ENCODE results near the gene SLC9C2.
A peak's percentile ranks its signal among the peaks of the same experiment; 100 is the strongest.
"Not testable (repeated sequence)": the region's sequence is repeated elsewhere in the genome, so short reads cannot be mapped to it uniquely, and the experiment has no call there.

The SLC9C2 gene
- total RNA-seq: 0 to 0.21 (median 0) reads per million in 9 experiments

- Mint-ChIP-seq H3K27ac (no peak within 1 kb of the TSS), H3K9me3 (no peaks in the 10 kb centered on the region), H3K4me1 (ENCODE audit: low read depth in 2 of 2) (peaks cover 4 to 7% of the 10 kb centered on the region in 2 donors), H3K36me3 (ENCODE audit: insufficient read depth) (no peaks in the 10 kb centered on the region), H3K4me3 (no peak within 1 kb of the TSS), H3K27me3 (peaks cover 0 to 12% of the 10 kb centered on the region in 2 donors)
- no peak for DNase-seq
- no peak for ATAC-seq (replicated peaks)
Observed at GRCh38 chr1:173603056-173603591, at the start of gene SLC9C2. SLC9C2 (minus strand) TSS chr1:173603072; CDS start chr1:173601776, 1,296 bp downstream.

DNA sequence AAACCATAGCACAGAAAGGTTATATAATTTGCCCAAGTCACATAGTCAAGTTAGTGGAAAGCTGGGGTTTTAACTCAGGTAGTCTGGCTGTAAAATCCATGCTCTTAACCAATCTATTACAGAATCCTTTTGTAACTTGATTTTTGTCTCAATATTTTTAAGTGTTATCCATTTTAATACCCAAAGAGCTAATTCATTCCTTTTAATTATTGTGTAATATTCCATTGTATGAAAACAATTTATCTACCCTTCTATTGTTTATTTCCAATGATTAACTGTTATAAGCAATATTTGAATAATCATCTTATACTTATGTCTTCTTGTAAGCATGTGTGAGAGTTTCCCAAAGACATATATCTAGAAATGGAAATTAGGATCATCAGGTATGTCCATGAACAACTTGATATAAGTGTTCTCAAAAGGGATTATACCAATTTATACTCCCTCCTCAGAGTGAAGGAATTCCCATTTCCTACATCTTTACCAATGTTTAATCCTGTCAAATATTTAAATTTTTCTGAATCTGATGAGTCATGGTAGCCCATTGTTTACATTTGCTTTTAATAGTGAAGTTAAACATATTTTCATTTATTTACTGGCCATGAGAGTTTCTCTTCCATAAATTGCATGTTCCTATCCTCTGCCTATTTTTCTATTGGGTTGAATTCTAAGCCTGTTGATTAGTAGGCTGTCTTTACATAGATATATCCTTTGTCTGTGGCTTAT, 46.2 kb upstream of the SLC9C2 start:
- DNase-seq: no peak
- Mint-ChIP-seq H3K36me3 (ENCODE audit: insufficient read depth) (no peaks in the 10 kb centered on the region), H3K4me1 (ENCODE audit: low read depth in 2 of 2) (no peaks in the 10 kb centered on the region), H3K27ac (no peak overlapping the region), H3K9me3 (no peaks in the 10 kb centered on the region), H3K27me3 (peaks cover 10 to 13% of the 10 kb centered on the region in 2 donors), H3K4me3 (no peak overlapping the region)
- ATAC-seq (replicated peaks): no peak

DNA sequence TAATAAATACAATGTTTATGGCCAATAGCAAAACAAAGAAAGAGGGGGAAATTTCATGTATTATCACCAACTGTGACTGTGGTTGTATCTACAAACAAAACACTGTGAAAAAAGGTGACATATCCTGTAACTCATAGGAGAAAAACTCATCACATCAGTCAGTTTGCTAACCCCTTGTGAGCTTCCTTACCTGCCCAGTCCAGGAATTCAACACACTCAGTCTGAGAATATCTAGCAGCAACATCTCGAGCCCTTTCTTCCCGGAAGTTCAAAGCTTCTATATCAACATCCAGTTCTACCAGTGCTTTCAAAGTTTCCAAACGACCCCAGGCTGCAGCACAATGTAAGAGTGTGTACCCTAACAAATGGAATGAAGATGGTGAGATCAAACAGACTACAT, 43.8 kb upstream of the SLC9C2 start:
- Mint-ChIP-seq H3K27ac (no peak overlapping the region), H3K9me3 (no peaks in the 10 kb centered on the region), H3K36me3 (ENCODE audit: insufficient read depth) (no peaks in the 10 kb centered on the region), H3K27me3 (peaks cover 0 to 5% of the 10 kb centered on the region in 2 donors), H3K4me3 (no peak overlapping the region), H3K4me1 (ENCODE audit: low read depth in 2 of 2) (no peaks in the 10 kb centered on the region)
- DNase-seq (no peak), ATAC-seq (replicated peaks) (no peak)

DNA sequence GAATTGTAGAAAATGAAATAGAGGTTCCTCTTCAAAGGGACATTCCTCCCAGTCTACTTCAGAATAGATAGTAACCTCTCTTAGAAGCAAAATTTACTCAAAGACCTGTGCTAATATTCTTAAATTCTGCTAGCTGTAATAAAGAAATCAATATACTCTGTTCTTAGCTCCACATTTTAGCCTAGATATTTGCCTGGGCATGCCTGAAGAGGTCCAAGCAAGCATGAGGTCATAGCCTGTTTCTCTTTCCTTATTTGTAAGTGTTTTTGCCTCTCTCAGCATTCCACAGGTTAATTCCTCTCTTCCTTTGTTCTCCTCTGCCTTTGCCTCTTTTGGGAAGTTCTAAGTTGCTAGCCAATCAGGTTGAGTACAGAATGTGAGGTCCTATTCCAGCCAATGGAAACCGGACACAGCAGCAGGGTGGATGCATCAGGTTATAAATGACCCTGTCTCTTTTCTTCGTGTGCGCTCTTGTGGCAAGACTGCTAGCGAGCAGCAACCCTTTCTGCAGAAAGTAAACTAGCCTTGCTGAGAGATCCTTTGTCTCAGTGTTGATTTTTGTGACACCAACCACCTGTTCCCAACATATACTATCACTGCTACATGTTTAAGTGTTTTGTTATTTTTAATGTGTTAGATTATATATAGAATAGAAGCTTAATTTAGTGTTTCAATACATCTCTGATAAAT, 39.7 kb upstream of the SLC9C2 start:
- not testable (repeated sequence) for H3K36me3 Mint-ChIP-seq (ENCODE audit: insufficient read depth); DNase-seq; H3K27me3 Mint-ChIP-seq; H3K4me1 Mint-ChIP-seq (ENCODE audit: low read depth in 2 of 2); H3K9me3 Mint-ChIP-seq; H3K4me3 Mint-ChIP-seq; H3K27ac Mint-ChIP-seq; ATAC-seq (replicated peaks)

GRCh38 chr1:173639102-173639501, 36.2 kb upstream of the SLC9C2 start:
- no peak overlapping the region for H3K4me3 Mint-ChIP-seq
- peaks cover 0 to 8% of the 10 kb centered on the region in 2 donors for H3K27me3 Mint-ChIP-seq
- ATAC-seq (replicated peaks): no peak
- H3K36me3 Mint-ChIP-seq (ENCODE audit: insufficient read depth): no peaks in the 10 kb centered on the region
- no peak overlapping the region for H3K27ac Mint-ChIP-seq
- H3K4me1 Mint-ChIP-seq (ENCODE audit: low read depth in 2 of 2): no peaks in the 10 kb centered on the region
- H3K9me3 Mint-ChIP-seq: peaks cover 0 to 8% of the 10 kb centered on the region in 2 donors
- no peak for DNase-seq

GRCh38 chr1:173638043-173639021, 35.5 kb upstream of the SLC9C2 start:
- Mint-ChIP-seq H3K9me3 (peaks cover 0 to 8% of the 10 kb centered on the region in 2 donors), H3K36me3 (ENCODE audit: insufficient read depth) (no peaks in the 10 kb centered on the region), H3K27me3 (peaks cover 0 to 8% of the 10 kb centered on the region in 2 donors), H3K4me1 (ENCODE audit: low read depth in 2 of 2) (no peaks in the 10 kb centered on the region), H3K27ac (no peak overlapping the region), H3K4me3 (no peak overlapping the region)
- DNase-seq (no peak), ATAC-seq (replicated peaks) (no peak)

- not testable (repeated sequence) for H3K27me3 Mint-ChIP-seq; H3K27ac Mint-ChIP-seq; H3K4me3 Mint-ChIP-seq; H3K4me1 Mint-ChIP-seq (ENCODE audit: low read depth in 2 of 2); H3K9me3 Mint-ChIP-seq; DNase-seq; H3K36me3 Mint-ChIP-seq (ENCODE audit: insufficient read depth); ATAC-seq (replicated peaks)
Observed at GRCh38 chr1:173637236-173638042, 34.6 kb upstream of the SLC9C2 start.

- peaks cover 0 to 8% of the 10 kb centered on the region in 2 donors for H3K27me3 Mint-ChIP-seq
- no peaks in the 10 kb centered on the region for H3K36me3 Mint-ChIP-seq (ENCODE audit: insufficient read depth)
- H3K4me1 Mint-ChIP-seq (ENCODE audit: low read depth in 2 of 2): no peaks in the 10 kb centered on the region
- DNase-seq (no peak), ATAC-seq (replicated peaks) (no peak)
- no peak within 1 kb of the TSS for H3K4me3 Mint-ChIP-seq
- H3K9me3 Mint-ChIP-seq: peaks cover 0 to 8% of the 10 kb centered on the region in 2 donors
- no peak within 1 kb of the TSS for H3K27ac Mint-ChIP-seq
Observed at GRCh38 chr1:173635116-173635515, 32.2 kb upstream of the SLC9C2 start, which contains the start of gene TEX50. TEX50 (plus strand) TSS chr1:173635338; CDS start chr1:173635522, 184 bp downstream.

- Mint-ChIP-seq H3K36me3 (ENCODE audit: insufficient read depth) (no peaks in the 10 kb centered on the region), H3K4me3 (no peak overlapping the region), H3K27ac (no peak overlapping the region), H3K4me1 (ENCODE audit: low read depth in 2 of 2) (no peaks in the 10 kb centered on the region), H3K9me3 (no peaks in the 10 kb centered on the region), H3K27me3 (no peaks in the 10 kb centered on the region)
- ATAC-seq (replicated peaks): no peak
- no peak for DNase-seq
Observed at GRCh38 chr1:173628888-173629287, 26.0 kb upstream of the SLC9C2 start.

DNA sequence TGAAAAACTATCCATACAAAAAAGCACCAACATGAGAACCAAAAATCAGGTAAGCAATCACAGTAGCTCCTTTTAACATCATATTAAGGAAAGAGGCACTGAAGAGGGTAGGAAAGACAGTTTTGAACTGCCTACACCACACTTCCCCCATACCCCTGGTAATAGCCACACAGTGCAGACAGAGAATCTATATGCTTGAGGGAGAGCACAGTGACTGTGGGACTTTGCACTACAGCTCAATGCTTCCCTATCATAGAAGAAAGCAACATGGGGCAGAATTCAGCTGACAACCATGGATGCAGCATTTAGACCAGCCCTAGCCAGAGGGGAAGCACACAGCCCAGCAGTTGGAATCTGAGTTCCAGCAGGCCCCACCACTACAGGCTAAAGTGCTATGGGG, 24.4 kb upstream of the SLC9C2 start:
- no peaks in the 10 kb centered on the region for H3K9me3 Mint-ChIP-seq
- H3K27me3 Mint-ChIP-seq: no peaks in the 10 kb centered on the region
- H3K4me1 Mint-ChIP-seq (ENCODE audit: low read depth in 2 of 2): no peaks in the 10 kb centered on the region
- no peak overlapping the region for H3K4me3 Mint-ChIP-seq
- no peaks in the 10 kb centered on the region for H3K36me3 Mint-ChIP-seq (ENCODE audit: insufficient read depth)
- no peak overlapping the region for H3K27ac Mint-ChIP-seq
- ATAC-seq (replicated peaks) (no peak), DNase-seq (no peak)

GRCh38 chr1:173616859-173617258, 14.0 kb upstream of the SLC9C2 start:
- Mint-ChIP-seq H3K36me3 (ENCODE audit: insufficient read depth) (no peaks in the 10 kb centered on the region), H3K4me1 (ENCODE audit: low read depth in 2 of 2) (peaks cover 6% of the 10 kb centered on the region in 2 donors), H3K27ac (peak overlapping the region in 1 of 2 donors; percentile 52), H3K4me3 (peak overlapping the region; percentile 23 to 35), H3K27me3 (peaks cover 17 to 42% of the 10 kb centered on the region in 2 donors), H3K9me3 (peaks cover 12 to 18% of the 10 kb centered on the region in 2 donors)
- DNase-seq: no peak
- ATAC-seq (replicated peaks): peak; percentile 79

GRCh38 chr1:173613086-173613485, 10.2 kb upstream of the SLC9C2 start:
- H3K4me3 Mint-ChIP-seq; ATAC-seq (replicated peaks); DNase-seq; H3K9me3 Mint-ChIP-seq; H3K4me1 Mint-ChIP-seq (ENCODE audit: low read depth in 2 of 2); H3K27ac Mint-ChIP-seq; H3K36me3 Mint-ChIP-seq (ENCODE audit: insufficient read depth): not testable (repeated sequence)
- H3K27me3 Mint-ChIP-seq: peaks cover 0 to 12% of the 10 kb centered on the region in 2 donors

Data from effector memory CD8-positive, alpha-beta T cell (primary cell).